Left lung (tissue), 10 donors: Measurements from ENCODE around the gene RIOK1. TPM values are rescaled to one million over a fixed set of nuclear protein-coding genes. Genes with fewer than 3 reads are reported as not detected.
A peak's percentile ranks its signal among the peaks of the same experiment; 100 is the strongest.

Experiments used
- ATAC-seq: fragments of 200-7000 bp; cut with Tn5 transposase; one replicate; pipeline ENCODE4 v1.9.1; 2020; ENCODE audit warnings: moderate library complexity
- DNase-seq, 4 donors: peaks; one replicate each; pipeline ENCODE4 v3.0.0-alpha.2; 2013 to 2020
- H3K27ac ChIP-seq, 2 donors: fragments of 200-600 bp; sonication (generic) in 1 of 2; one replicate each; pipeline versions ENCODE4 v1.5.0 to v1.8.0; 2020 to 2021
- H3K27me3 ChIP-seq, 2 donors: fragments of 200-600 bp; sonication (generic) in 1 of 2; one replicate each; pipeline versions ENCODE4 v1.5.0 to v1.8.0; 2020 to 2021
- H3K36me3 ChIP-seq, 2 donors: fragments of 200-600 bp; sonication (generic) in 1 of 2; one replicate each; pipeline versions ENCODE4 v1.5.0 to v1.8.0; 2020 to 2021
- H3K4me1 ChIP-seq, 2 donors: fragments of 200-600 bp; one replicate each; pipeline ENCODE4 v1.8.0; 2021
- H3K4me3 ChIP-seq, 2 donors: fragments of 200-600 bp; sonication (generic) in 1 of 2; one replicate each; pipeline versions ENCODE4 v1.5.0 to v1.8.0; 2020 to 2021; ENCODE audit warnings: mild to moderate bottlenecking in 1 of 2
- H3K9me3 ChIP-seq, 2 donors: fragments of 200-600 bp; sonication (generic) in 1 of 2; one replicate each; pipeline versions ENCODE4 v1.5.0 to v1.8.0; 2020 to 2021
- CTCF ChIP-seq, 2 donors: fragments of 200-600 bp; sonication (generic) in 1 of 2; IDR thresholded peaks; one replicate each; pipeline versions ENCODE4 v1.5.0 to v1.8.0; 2021; ENCODE audit warnings: antibody characterized with exemption in 2 of 2
- intact Hi-C, 2 donors: fragments of 100-400 bp; cut with DNase I; formaldehyde crosslinking; loops; one replicate each; pipeline versions ENCODE4 v1.11.2 to v1.14.2; 2022
- polyA plus RNA-seq, 6 donors: library from polyadenylated mRNA; unstranded; fragments of 120-200 nt; gene quantifications; one replicate each; pipeline ENCODE4 v1.2.1, GENCODE V29; 2013; ENCODE audit not compliant: insufficient read length in 6 of 6
- total RNA-seq, 2 donors: library from RNA; stranded (reverse); fragmentation: NEBNext Ultra II Directional; extraction: Animal tissue kit (Norgen Biotek cat#: 25700); gene quantifications; one replicate each; pipeline ENCODE4 v1.2.1, GENCODE V29; 2021
- donor health status: DM: no; HTN: yes; CAD: no.
- donor health status: DM: no; HTN: no; CAD: no.

RIOK1 gene
- total and polyA plus RNA-seq, 8 donors: 15.0 to 38.3 (median 31.3) TPM

DNA sequence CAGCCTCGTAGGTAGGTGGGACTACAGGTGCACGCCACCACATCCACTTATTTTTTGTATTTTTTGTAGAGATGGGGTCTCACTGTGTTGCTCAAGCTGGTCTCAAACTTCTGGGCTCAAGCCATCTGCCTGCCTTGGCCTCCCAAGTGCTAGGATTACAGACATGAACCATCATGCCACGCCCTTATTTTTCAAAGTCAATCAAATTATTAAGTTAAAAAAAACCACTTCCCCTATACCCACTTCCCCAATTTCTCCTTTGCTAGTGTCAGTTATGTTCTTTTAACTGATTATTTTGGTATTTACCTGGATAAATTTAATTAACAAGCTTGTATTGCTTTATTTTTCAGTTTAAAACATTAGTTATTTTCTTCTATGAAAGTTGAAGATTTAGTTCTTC lies 49.6 kb downstream of the RIOK1 start:
- DNase-seq: no peak
- TF ChIP-seq CTCF (IDR thresholded peaks at IDR 0.05): no peak
- peaks cover 0 to 6% of the 10 kb centered on the region in 2 donors for H3K27me3 ChIP-seq
- ATAC-seq: peak; percentile 72
- H3K36me3 ChIP-seq: no peaks in the 10 kb centered on the region
- no peak overlapping the region for H3K4me3 ChIP-seq
- H3K9me3 ChIP-seq: no peaks in the 10 kb centered on the region
- H3K4me1 ChIP-seq: peaks cover 0 to 6% of the 10 kb centered on the region in 2 donors
- intact Hi-C loops: no loop called here
- H3K27ac ChIP-seq: no peak overlapping the region

GRCh38 chr6:7440476-7440875 lies 50.9 kb downstream of the RIOK1 start:
- Histone ChIP-seq H3K27ac (no peak overlapping the region), H3K4me3 (no peak overlapping the region), H3K27me3 (peaks cover 0 to 6% of the 10 kb centered on the region in 2 donors), H3K4me1 (peaks cover 0 to 6% of the 10 kb centered on the region in 2 donors), H3K36me3 (no peaks in the 10 kb centered on the region), H3K9me3 (no peaks in the 10 kb centered on the region)
- intact Hi-C loops: no loop called here
- DNase-seq (no peak), ATAC-seq (no peak)
- TF ChIP-seq CTCF (IDR thresholded peaks at IDR 0.05): no peak

DNA sequence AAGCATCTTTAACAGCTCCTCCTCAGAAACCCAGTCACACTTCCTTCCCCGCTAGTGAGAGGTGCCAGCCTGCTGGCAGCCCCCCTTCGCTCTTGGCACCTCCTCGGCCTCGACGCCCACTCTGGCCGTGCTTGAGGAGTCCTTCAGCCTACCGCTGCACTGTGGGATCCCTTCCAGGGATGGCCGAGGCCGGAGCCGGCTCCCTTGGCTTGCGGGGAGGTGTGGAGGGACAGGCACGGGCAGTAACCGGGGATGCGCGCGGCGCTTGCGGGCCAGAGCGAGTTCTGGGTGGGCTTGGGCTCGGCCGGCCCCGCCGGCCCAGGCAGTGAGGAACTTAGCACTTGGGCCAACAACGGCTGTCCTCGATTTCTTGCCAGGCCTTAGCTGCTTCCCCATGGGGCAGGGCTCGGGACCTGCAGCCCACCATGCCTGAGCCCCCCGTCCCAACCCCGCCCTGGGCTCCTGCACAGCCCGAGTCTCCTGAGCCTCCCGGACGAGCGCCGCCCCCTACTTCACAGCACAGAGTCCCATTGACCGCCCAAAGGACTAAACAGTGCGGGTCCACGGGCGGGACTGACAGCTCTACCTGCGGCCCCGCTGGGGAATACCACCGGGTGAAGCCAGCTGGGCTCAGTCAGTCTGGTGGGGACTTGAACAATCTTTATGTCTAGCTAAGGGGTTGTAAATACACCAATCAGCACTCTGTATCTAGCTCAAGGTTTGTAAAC lies 51.6 kb downstream of the RIOK1 start:
- TF ChIP-seq CTCF (IDR thresholded peaks at IDR 0.05): no peak
- H3K9me3 ChIP-seq: no peaks in the 10 kb centered on the region
- intact Hi-C loops: no loop called here
- DNase-seq (peak in 1 of 4 donors; percentile 81), ATAC-seq (no peak)
- H3K27me3 ChIP-seq: peaks cover 5 to 6% of the 10 kb centered on the region in 2 donors
- H3K4me1 ChIP-seq: peaks cover 0 to 6% of the 10 kb centered on the region in 2 donors
- H3K4me3 ChIP-seq: no peak overlapping the region
- no peak overlapping the region for H3K27ac ChIP-seq
- no peaks in the 10 kb centered on the region for H3K36me3 ChIP-seq

DNA sequence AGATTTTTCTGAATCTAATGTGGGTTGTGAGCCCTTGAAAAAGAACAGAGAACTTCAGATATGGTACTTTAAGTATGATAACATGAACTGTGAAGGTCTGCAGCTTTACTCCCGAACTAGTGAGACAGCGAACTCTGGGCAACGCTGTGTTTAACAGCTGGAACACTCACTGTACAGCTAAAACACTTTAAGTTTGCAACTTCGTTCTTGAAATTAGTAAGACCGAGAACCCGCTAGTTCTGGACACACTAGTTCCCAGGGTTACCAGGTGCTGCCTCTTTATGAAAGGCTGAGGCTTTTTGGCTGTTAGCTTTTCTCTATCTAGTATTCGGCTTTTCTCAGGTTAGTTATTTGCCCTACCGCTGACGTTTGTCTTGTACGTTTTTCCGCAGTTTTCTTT lies 52.9 kb downstream of the RIOK1 start:
- intact Hi-C loops: no loop called here
- no peak for TF ChIP-seq CTCF (IDR thresholded peaks at IDR 0.05)
- H3K27me3 ChIP-seq: peaks cover 5 to 6% of the 10 kb centered on the region in 2 donors
- peaks cover 0 to 6% of the 10 kb centered on the region in 2 donors for H3K4me1 ChIP-seq
- no peaks in the 10 kb centered on the region for H3K36me3 ChIP-seq
- H3K9me3 ChIP-seq: no peaks in the 10 kb centered on the region
- no peak overlapping the region for H3K4me3 ChIP-seq
- DNase-seq (no peak), ATAC-seq (no peak)
- no peak overlapping the region for H3K27ac ChIP-seq

- ATAC-seq: no peak
- no peak for DNase-seq
- intact Hi-C loops: no loop called here
- Histone ChIP-seq H3K4me3 (no peak overlapping the region), H3K27me3 (peaks cover 5 to 6% of the 10 kb centered on the region in 2 donors), H3K4me1 (peaks cover 0 to under 1% of the 10 kb centered on the region in 2 donors), H3K9me3 (no peaks in the 10 kb centered on the region), H3K27ac (no peak overlapping the region), H3K36me3 (no peaks in the 10 kb centered on the region)
- no peak for TF ChIP-seq CTCF (IDR thresholded peaks at IDR 0.05)
Observed at GRCh38 chr6:7445101-7445500, 55.5 kb downstream of the RIOK1 start.
